Right cardiac atrium (tissue), 5 donors: ENCODE results near the gene COG2. TPM values are rescaled to one million over a fixed set of nuclear protein-coding genes. Genes with fewer than 3 reads are reported as not detected.

ENCODE experiments used
- ATAC-seq, 2 donors: fragments of 200-7000 bp; cut with Tn5 transposase; one replicate each; pipeline versions ENCODE4 v1.8.0 to v1.9.1; 2020; ENCODE audit warnings: moderate library complexity in 2 of 2, mild to moderate bottlenecking in 1 of 2
- DNase-seq, 3 donors: peaks; one replicate each; pipeline ENCODE4 v3.0.0-alpha.2; 2020
- H3K27ac ChIP-seq: one replicate; pipeline ENCODE4 v1.5.1; 2013; ENCODE audit warnings: mild to moderate bottlenecking, low read length, control low read depth, moderate library complexity
- H3K27me3 ChIP-seq: one replicate; pipeline ENCODE4 v1.6.1; 2013; ENCODE audit not compliant: control insufficient read depth, insufficient read depth
- H3K4me1 ChIP-seq: one replicate; pipeline ENCODE4 v1.6.1; 2013; ENCODE audit warnings: low read length; ENCODE audit not compliant: control insufficient read depth, insufficient read depth
- H3K4me3 ChIP-seq: one replicate; pipeline ENCODE4 v1.5.1; 2013; ENCODE audit warnings: low read length, control low read depth
- H3K9me3 ChIP-seq: one replicate; pipeline ENCODE4 v1.6.1; 2013; ENCODE audit warnings: low read length; ENCODE audit not compliant: control insufficient read depth
- WGBS: extraction: QIAGEN DNeasy Blood & Tissue Kit; methylation state at CpG from one replicate; pipeline ENCODE4 v1.1.7; 2013; 5-methylcytosine and 5-hydroxymethylcytosine counted together
- intact Hi-C, 4 donors: fragments of 100-400 bp; cut with DNase I; formaldehyde crosslinking; loops; one replicate each; pipeline versions ENCODE4 v1.11.0 to v1.14.0; 2022 to 2023
- polyA plus RNA-seq: library from polyadenylated mRNA; stranded (reverse); fragments of 200-250 nt; gene quantifications from one replicate; pipeline ENCODE4 v1.2.3, GENCODE V29; 2013
- total RNA-seq, 4 donors: library from RNA; stranded (reverse); fragmentation: NEBNext Ultra II Directional; extraction: Animal tissue kit (Norgen Biotek cat#: 25700); gene quantifications; one replicate each; pipeline ENCODE4 v1.2.1, GENCODE V29; 2021
- donor health status: healthy with polysubstance abuse.
- donor health status: DM: no; HTN: yes; CAD: no.
- donor health status: DM: no; HTN: no; CAD: no.
- donor health status: DM: no; HTN: yes; CAD: no; lungs with severe emphysema.
- donor health status: DM: yes; HTN: yes; CAD: no.

Gene COG2
- total and polyA plus RNA-seq, 5 donors, result 19.4 to 43.9 (median 39.2) TPM

GRCh38 chr1:230677200-230677599 lies 34.9 kb downstream of the COG2 start:
- no peaks in the 10 kb centered on the region for H3K9me3 ChIP-seq
- H3K4me3 ChIP-seq, result no peak overlapping the region
- intact Hi-C loops, result no loop called here
- no peaks in the 10 kb centered on the region for H3K27me3 ChIP-seq
- DNase-seq (no peak), ATAC-seq (no peak)
- no peak overlapping the region for H3K27ac ChIP-seq
- H3K4me1 ChIP-seq, result peaks cover 2% of the 10 kb centered on the region
- WGBS, result 89% methylated on average over 1 of the region's 1 CpG

- 46% methylated on average over 3 of the region's 3 CpGs for WGBS
- Histone ChIP-seq H3K4me3 (no peak overlapping the region), H3K9me3 (no peaks in the 10 kb centered on the region), H3K27ac (no peak overlapping the region), H3K4me1 (peaks cover 5% of the 10 kb centered on the region), H3K27me3 (no peaks in the 10 kb centered on the region)
- ATAC-seq (peak in 1 of 2 donors; percentile 60), DNase-seq (no peak)
- intact Hi-C loops, result no loop called here
These were observed 36.9 kb downstream of the COG2 start for GRCh38 chr1:230679192-230679591.

- WGBS, result 79% methylated on average over 2 of the region's 2 CpGs
- no peak overlapping the region for H3K27ac ChIP-seq
- H3K4me1 ChIP-seq, result peaks cover 5% of the 10 kb centered on the region
- DNase-seq (no peak), ATAC-seq (no peak)
- intact Hi-C loops, result no loop called here
- no peak overlapping the region for H3K4me3 ChIP-seq
- no peaks in the 10 kb centered on the region for H3K27me3 ChIP-seq
- H3K9me3 ChIP-seq, result no peaks in the 10 kb centered on the region
These were observed 37.5 kb downstream of the COG2 start for GRCh38 chr1:230679825-230680224.

- no peak overlapping the region for H3K27ac ChIP-seq
- no peaks in the 10 kb centered on the region for H3K27me3 ChIP-seq
- H3K9me3 ChIP-seq, result no peaks in the 10 kb centered on the region
- ATAC-seq, result no peak
- no peak overlapping the region for H3K4me3 ChIP-seq
- 53% methylated on average over 4 of the region's 4 CpGs for WGBS
- intact Hi-C loops, result no loop called here
- peaks cover 5% of the 10 kb centered on the region for H3K4me1 ChIP-seq
- no peak for DNase-seq
These were observed 38.2 kb downstream of the COG2 start for GRCh38 chr1:230680300-230681025.

- WGBS, result 24% methylated on average over 2 of the region's 2 CpGs
- H3K9me3 ChIP-seq, result no peaks in the 10 kb centered on the region
- peak; percentile 75 to 78 for ATAC-seq
- H3K27me3 ChIP-seq, result no peaks in the 10 kb centered on the region
- H3K4me3 ChIP-seq, result no peak overlapping the region
- intact Hi-C loops, result no loop called here
- H3K4me1 ChIP-seq, result peaks cover 5% of the 10 kb centered on the region
- peak overlapping the region; percentile 62 for H3K27ac ChIP-seq
- no peak for DNase-seq
These were observed 39.3 kb downstream of the COG2 start for GRCh38 chr1:230681599-230681998.

- DNase-seq (no peak), ATAC-seq (peak; percentile 64 to 75)
- 36% methylated on average over 3 of the region's 3 CpGs for WGBS
- Histone ChIP-seq H3K9me3 (no peaks in the 10 kb centered on the region), H3K4me3 (no peak overlapping the region), H3K27ac (peak overlapping the region; percentile 61), H3K4me1 (peaks cover 5% of the 10 kb centered on the region), H3K27me3 (no peaks in the 10 kb centered on the region)
- intact Hi-C loops, result no loop called here
These were observed 40.0 kb downstream of the COG2 start for GRCh38 chr1:230682274-230682673.

- peak in 1 of 2 donors; percentile 61 for ATAC-seq
- 64% methylated on average over 9 of the region's 9 CpGs for WGBS
- intact Hi-C loops, result no loop called here
These were observed 40.8 kb downstream of the COG2 start for GRCh38 chr1:230682882-230683610.

GRCh38 chr1:230684146-230684545 lies 41.9 kb downstream of the COG2 start:
- no peaks in the 10 kb centered on the region for H3K27me3 ChIP-seq
- intact Hi-C loops, result no loop called here
- WGBS, result 91% methylated on average over 2 of the region's 2 CpGs
- no peak overlapping the region for H3K27ac ChIP-seq
- no peaks in the 10 kb centered on the region for H3K9me3 ChIP-seq
- no peak overlapping the region for H3K4me3 ChIP-seq
- H3K4me1 ChIP-seq, result peaks cover 5% of the 10 kb centered on the region
- DNase-seq, result no peak
- ATAC-seq, result no peak

More at GRCh38 chr1:230682882-230683610, 40.8 kb downstream of the COG2 start:
- DNase-seq, result no peak
- peak overlapping the region; percentile 23 for H3K27ac ChIP-seq
- H3K4me1 ChIP-seq, result peaks cover 5% of the 10 kb centered on the region
- no peak overlapping the region for H3K4me3 ChIP-seq
- H3K27me3 ChIP-seq, result no peaks in the 10 kb centered on the region
- no peaks in the 10 kb centered on the region for H3K9me3 ChIP-seq

- Histone ChIP-seq H3K27me3 (no peaks in the 10 kb centered on the region), H3K9me3 (no peaks in the 10 kb centered on the region), H3K27ac (no peak overlapping the region), H3K4me3 (no peak overlapping the region), H3K4me1 (peaks cover 5% of the 10 kb centered on the region)
- WGBS, result 91% methylated on average over 5 of the region's 5 CpGs
- intact Hi-C loops, result no loop called here
- ATAC-seq (no peak), DNase-seq (no peak)
These were observed 42.7 kb downstream of the COG2 start for GRCh38 chr1:230684998-230685397.

GRCh38 chr1:230686747-230687146 lies 44.5 kb downstream of the COG2 start:
- H3K27ac ChIP-seq, result no peak overlapping the region
- no peak overlapping the region for H3K4me3 ChIP-seq
- H3K27me3 ChIP-seq, result no peaks in the 10 kb centered on the region
- intact Hi-C loops, result no loop called here
- 86% methylated on average over 5 of the region's 5 CpGs for WGBS
- DNase-seq, result no peak
- no peak for ATAC-seq
- H3K9me3 ChIP-seq, result no peaks in the 10 kb centered on the region
- peaks cover 3% of the 10 kb centered on the region for H3K4me1 ChIP-seq

GRCh38 chr1:230690101-230690500 lies 47.8 kb downstream of the COG2 start:
- DNase-seq (no peak), ATAC-seq (no peak)
- Histone ChIP-seq H3K9me3 (no peaks in the 10 kb centered on the region), H3K27me3 (no peaks in the 10 kb centered on the region), H3K4me1 (no peaks in the 10 kb centered on the region), H3K27ac (no peak overlapping the region), H3K4me3 (no peak overlapping the region)
- 88% methylated on average over 9 of the region's 9 CpGs for WGBS
- intact Hi-C loops, result loop anchor here in 2 of 4 donors (10.0 kb wide), 1 partner anchor 75 kb away; no protein-coding TSS in a partner anchor
